GM19193 (cell line): ENCODE results near the gene GPSM1.
A peak's percentile ranks its signal among the peaks of the same experiment; 100 is the strongest.

ENCODE experiments used
- POLR2A ChIP-seq: IDR thresholded peaks from 4 replicates; pipeline ENCODE4 v1.6.1; 2011; ENCODE audit not compliant: insufficient read depth, insufficient read length; ENCODE audit errors: extremely low read depth

GPSM1 gene

DNA sequence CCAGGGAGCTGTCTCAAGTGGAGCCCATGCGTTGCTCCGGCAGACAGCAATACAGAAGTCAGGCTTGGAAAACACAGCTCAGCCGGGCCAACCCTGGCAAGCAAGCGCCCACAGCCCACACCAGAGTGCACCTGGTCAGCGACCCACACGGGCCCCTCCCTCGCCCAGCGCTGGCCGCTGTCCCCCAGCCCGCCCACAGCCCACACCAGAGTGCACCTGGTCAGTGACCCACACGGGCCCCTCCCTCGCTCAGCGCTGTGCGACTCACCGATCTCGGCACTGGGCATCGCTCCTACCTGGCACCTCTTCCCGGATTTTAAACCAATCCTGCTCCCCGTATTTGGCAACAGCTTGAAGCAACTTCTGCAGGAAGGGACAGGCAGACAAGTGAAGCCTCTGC lies 59.9 kb downstream of the GPSM1 start:
- no peak for TF ChIP-seq POLR2A

DNA sequence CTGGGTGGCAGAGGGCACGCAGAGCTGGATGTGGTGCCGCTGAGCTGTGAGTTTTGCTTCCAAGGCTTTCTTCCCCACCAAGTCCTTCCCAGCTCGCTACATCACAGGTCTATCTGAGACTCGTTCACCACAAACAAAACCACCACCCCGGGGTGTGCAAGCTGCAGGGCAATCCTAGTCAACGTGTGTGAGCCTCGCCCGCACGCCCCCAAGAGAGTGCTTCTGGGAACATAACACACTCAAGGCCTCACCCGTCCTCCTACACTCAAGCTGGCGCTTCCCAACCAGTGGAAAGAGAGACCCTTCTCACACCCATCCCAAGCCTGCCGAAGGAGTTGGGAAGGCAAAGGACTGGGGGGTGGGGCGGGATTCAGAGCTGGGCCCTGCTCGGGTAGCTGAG lies 62.1 kb downstream of the GPSM1 start:
- no peak for TF ChIP-seq POLR2A

DNA sequence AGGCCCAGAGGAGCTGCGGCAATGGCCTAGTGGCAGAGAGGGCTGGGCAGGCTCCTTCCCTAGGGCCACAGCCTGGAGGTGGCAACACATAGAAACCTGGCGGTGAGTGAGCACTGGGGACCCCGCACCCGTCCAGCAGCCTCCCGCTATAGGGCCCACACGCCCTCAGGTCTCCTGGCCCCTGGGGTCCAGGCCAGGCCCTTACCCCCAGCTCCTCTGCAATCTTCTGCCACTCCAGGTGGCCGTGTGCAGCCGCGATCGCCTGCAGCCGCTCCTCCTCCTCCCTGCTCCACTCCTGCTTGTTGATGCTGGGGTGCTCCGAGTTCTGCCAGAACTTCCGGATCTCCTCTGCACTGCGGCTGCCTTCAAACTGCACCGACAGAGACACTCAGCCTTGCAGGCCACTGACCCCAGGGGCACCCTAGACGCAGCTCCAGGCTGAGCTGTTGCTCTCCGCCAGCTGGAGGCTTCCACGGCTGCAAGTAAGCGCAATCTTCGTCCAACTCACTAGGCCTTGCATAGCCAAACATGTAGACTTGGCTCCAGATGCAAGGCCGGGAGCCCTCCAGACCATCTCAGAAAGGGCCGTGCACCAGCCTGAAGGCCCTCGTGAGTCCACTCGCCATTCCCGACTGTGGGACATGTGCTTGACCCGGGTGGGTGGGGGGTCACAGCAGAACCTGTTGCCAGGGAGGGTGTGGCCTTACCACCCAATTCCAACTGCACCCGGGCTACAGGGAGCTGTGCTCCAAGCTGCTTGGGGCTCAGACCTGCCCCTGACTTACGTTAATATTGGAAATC lies 64.6 kb downstream of the GPSM1 start:
- no peak for TF ChIP-seq POLR2A

DNA sequence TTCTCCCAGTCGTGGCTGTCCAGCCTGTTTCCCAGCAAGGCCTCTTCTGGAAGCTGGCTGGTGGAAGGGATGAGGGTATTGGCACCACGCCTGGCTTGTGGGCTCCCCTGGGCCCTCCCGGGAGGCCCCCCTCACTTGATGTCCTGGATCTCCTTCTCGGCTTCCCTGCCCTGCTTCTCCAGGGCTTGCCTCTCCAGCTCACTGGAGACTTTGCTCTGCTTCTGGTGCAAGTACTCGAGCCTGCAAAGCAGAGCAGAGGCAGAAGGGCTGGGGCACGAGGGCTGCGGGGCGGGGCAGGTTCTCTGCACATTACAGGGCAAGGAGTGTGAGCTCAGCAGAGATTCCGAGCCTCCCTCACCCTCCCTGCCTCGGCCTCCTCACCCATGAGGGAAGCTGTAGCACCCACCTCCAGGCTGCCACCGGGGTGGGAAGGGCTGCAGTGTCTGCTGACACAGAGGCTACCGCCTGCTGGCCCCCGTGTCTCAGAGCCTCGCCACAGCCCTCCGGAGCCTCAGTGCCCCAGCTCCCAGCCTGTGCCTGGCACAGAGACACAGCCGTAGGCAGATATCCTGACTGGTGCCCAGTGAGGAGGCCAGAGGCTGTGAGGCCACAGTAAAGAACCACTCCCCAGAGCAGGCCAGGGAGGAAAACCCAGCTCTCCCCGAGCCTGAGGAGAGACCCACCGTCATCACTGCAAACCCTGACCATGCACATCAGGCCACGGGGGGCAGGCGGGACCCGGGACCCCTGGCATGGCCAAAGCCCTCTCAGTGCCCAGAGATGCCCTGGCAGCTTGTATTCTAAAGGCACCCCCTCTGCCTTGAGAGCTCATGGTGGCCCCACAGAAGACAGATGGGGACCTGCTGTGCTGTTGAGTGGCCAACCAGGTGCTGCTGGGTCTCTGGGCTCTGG lies 65.5 kb downstream of the GPSM1 start:
- no peak for TF ChIP-seq POLR2A

DNA sequence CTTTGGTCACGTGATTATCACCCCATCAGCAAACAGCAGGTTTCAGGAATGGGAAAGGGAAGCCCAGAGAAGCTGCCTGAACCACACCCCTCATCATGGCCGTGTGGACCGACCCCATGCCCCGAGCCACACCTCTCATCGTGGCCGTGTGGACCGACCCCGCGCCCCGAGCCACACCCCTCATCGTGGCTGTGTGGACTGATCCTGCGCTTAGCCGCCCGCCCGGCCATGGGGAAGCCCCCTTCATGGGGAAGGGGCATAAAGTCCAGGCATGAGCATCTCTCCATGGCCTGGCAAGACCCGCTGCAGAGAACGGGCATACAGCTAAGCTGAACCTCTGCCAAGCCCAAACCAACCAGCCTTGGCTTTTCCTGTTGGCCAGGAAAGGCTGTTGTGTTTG lies 66.2 kb downstream of the GPSM1 start:
- TF ChIP-seq POLR2A, result no peak

DNA sequence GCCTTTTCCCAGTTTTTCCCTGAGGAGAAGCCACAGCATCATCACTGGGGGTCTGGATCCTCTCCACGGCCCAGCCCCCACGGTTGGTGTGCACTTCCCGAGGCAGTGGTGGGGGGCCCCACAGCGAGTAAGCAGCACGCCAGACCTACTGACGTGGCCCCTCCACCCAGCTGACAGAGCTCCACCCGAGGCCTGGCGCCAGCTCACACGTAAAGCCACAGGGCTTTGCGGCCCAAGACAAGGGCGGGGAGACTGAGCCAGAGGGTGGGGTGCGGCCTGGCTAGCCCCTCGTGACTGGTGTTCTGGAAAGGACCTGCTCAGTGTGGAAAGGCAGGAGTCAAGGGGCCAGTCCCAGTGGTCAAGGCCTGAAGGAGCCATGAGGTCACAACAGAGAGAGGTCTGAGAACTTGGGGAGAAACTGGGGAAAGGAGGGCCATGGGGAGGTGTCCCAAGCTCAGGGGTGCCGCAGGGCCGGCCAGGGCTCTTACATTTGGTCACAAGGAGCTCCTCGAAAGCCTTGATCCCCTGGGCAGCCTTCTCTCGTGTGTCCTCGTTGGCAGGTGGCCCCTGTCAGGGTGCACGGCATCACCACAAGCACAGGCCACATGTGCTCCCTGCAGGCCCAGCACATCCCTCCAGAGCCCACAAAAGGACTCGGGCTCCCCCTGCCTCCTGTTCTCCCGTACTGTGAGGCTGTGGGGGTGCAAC lies 67.1 kb downstream of the GPSM1 start:
- TF ChIP-seq POLR2A, result no peak

DNA sequence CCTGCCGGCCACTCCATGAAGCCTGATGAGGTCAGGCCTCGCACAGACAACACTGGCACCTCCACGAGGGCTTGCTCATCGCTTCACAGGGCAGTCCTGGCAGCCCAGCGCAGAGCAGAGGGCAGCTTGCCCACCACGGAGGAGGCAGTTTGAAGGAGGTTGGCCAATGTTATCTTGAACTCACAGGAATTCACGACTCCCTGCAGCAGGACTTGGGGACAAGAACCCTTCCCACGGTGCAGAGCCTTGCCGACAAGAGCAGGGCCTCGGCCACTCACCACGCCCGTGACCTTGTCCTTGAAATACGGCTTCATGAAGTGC lies 67.6 kb downstream of the GPSM1 start:
- TF ChIP-seq POLR2A, result no peak

DNA sequence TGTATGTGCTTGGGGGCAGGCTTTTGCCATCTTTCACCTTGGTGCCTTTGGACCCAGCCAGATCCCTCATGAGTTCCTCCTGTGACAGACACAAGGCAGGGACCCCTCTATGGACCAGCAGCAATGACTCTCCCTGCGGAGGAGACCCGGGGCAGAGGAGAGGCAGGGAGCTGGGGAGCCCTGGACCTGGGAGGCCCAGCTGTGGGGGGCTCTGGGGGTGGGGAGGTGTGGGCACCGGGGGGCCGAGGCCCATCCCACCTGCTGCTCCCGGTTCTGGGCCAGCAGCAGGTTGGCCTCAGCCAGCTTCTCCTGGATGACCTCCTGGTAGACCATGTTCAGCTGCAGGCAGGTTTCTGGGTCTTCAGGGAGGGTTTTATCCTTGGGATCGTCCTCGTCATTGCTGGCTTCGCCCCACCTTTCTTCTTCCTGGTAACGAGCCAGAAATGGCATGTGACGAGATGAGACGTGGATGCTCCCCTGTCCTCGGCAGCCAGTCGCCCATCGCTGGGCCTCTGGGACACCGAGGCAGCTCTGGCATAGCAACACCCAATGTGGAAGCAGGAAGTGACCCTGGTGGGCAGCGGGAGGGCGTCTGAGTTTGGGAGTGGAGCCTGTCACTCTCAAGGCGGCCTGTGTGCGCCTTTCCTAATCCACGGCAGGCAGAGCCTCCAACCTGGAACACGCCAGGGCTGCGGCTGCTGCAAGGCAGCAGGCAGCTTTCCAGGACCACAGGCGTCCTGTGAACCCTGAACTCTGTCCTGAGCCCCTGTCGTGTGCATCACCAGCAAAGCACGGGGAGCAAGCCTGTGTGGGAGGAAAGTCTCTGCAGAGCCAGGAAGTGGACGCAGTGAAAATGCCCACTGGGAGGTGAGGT lies 68.2 kb downstream of the GPSM1 start:
- no peak for TF ChIP-seq POLR2A

DNA sequence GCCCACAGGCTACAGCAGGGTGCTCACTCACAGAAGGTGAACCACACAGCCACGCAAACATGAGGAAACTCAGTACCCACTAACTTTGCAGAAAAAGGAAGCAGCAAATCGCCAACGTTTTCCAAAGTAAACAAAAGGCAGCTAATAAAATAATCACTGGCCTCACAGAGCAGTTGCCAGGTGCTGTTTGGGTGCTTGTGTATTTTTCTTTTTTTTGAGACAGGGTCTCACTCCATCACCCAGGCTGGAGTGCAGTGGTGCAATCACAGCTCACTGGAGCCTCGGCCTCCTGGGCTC lies 68.8 kb downstream of the GPSM1 start:
- no peak for TF ChIP-seq POLR2A

DNA sequence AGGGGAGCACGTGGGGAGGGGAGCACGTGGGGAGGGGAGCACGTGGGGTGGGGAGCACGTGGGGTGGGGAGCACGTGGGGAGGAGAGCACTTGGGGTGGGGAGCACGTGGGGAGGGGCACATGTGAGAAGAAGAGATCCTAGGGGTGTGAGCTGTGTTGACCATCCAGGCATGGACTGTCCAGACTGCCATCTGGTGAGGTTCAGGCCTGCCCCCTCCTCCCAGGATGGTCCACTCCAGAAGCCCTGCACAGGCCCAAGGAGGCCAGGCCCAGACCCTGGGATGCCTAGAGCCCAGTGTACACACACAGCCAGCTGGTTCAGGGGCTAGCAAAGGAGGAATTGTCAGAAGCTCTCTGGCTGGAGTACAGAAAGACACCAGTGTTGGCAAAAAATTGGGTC lies 70.3 kb downstream of the GPSM1 start:
- TF ChIP-seq POLR2A, result no peak

DNA sequence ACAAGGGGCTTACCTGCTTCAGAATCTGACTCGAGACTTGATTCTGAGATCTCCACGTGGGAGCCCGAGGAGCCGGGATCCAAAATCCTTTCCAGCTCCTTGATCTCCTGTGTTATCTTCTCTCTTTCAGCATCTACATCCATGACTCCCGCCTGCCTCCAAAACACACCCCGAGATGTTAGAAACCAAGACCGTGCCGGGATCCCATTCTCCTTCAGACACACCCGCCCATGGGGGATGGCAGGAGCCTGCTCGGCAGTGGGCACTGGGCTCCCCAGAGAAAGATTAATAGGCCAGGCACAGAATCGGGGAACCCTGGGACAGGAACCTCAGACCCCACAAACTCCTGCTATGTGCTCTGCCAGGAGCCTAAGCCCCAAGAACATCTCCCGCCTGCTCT lies 70.9 kb downstream of the GPSM1 start:
- no peak for TF ChIP-seq POLR2A

DNA sequence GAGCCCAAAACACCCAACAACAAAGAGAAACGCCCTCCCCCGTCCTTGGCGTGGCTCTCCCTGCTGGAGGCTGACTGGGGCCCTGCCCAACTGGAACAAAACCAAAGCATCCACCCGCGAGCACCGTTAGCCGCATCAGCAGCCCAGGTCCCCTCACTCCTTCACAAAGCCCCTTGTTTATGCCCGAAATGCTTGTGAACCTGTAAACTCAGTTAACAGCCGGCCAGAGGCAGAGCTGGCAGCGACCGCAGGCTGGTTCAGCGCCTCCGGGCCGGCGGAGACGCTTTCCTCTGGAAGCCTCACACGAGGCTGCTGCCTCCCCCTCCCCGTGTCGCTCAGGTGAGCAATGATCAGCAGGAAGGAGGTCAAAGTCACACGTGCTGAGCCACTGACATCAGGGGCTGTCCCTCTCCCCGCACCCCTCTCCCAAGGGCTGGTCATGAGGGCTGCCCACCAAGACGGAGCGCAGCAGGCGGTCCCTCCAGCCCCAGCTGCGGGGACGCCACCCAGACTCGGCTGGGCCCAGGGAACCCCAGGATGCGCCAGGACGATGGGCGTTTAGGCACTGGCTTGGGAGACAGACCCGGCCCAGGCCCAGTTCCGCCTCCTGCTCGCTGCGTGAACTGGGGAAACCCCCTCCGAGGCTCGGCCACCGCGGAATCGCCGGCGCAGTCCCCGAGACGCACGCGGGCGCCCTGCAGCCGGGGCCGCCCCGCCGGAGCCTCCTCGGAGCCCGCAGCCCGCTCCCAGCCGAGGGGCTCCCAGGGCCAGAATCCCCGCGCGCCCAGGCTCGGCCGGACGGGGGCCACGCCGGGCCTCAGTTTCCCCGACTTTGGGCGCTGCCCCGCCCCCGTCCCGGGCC lies 72.1 kb downstream of the GPSM1 start:
- no peak for TF ChIP-seq POLR2A

DNA sequence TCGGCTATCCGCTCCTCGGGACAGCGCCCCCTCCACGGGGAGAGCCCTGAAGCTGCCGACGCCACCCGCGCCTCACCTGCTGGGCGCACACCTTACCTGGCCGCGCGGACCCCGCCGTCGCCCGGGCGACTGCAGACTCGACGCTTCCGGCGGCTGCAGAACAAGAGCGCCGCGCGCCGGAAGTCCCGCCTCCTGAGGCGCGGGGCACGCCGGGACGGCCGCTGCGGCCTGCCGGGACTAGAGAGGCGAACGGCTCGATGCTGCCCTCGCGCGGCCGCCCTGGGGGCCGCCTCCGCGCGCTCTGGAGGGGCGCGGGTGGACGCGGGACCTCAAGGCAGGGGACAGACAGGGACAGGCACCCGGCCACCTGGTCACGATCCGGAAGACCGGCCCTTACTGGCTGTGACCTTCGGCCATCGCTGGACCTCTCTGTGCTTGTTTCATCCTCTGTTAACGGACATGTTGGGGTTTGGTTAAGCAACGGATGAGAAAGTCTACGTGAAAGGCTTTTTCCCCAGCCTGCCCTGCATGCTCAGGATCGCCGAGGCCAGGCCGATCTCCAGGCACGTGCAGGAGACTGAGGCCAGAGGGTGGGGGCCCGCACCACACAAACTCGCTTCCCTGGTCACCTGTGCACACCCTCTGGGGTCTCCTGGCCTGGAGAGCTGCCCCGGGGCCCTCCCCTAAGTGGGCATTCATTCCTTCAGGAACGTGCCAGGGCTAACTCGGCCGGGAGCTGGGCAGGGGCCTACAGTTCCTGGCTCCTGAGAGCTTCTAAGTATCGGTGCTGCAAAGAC lies 72.9 kb downstream of the GPSM1 start, which contains the start of gene SNAPC4:
Gene SNAPC4 (minus strand): TSS at position 133 of the 797 bp plus-strand sequence. CDS start 1,742 bp downstream, outside the sequence.
- TF ChIP-seq POLR2A, result peak; percentile 88
